ENCODE results near the gene HACE1.

HACE1 gene

DNA sequence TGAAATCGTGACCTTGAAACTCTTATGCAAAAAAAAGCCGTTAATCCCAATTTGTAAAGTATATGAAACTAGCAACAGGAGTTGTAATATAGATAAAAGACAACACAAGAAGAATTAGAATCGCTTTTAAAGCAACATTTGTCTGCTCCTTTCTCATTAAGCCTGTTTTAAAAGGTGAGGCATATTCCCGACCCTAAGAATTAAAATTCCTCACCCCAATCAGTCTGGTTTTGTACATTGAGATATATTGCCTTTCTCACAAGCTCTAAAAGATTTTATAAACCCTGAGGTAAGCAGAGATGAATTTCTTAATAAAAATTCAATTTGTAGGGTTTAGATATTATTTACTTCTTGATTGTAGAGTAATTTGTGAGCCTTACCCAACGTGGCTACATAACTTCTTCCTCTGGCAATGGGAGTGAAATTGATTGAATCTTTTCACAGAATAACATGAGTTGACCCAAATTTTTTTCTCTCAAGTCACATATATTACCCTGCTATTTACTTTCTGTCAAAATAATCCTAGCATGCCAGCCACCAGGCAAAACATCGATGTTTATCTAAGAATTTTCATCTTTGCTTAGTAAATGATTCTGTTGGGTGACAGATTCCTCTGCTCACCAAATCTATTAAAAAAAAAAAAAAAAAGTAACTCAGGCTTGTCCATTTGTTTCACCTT, 173.7 kb downstream of the HACE1 start:
- no peak for DNase-seq

DNA sequence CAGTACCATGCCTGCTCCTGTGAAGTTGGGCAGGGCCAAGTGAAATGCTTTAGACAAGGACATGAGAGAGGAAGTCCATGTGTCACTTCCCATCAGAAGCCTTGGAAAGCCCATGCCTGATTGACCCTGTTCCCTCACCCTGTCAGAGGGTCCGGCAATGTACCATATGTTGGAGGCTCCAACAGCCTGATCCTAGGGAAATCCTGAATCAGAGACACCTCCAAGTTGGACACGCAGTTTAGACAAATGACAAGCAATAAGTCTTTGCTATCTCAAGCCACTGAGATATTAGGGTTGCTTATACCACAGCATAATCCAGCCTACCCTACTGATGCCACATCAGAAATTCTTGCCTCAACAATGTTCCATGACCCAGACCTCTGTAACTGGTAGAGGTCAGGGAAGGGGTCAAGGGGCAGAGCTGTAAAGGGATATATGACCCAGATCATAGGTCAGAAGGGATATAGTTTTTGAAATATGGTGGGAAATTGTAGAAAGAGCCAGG, 174.8 kb downstream of the HACE1 start:
- no peak for DNase-seq

DNA sequence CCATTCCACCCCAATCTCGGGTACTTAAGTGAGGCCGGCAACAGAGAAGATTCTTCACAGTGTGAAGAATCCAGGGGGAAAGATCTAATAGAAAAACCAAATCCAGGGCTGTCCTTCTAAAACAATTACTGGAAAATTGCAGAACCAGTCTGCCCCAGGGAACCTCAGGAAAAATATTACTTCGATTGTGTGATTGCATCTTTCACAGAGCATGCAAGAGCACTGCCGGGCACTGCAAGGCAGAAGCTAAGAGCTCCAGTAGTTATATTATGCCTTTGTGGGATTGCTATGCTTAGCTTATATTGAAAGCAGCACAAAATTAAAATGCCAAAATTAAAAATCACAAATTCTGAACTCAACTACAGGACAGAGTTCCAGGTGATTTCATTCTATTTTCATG, 175.9 kb downstream of the HACE1 start:
- no peak for DNase-seq

DNA sequence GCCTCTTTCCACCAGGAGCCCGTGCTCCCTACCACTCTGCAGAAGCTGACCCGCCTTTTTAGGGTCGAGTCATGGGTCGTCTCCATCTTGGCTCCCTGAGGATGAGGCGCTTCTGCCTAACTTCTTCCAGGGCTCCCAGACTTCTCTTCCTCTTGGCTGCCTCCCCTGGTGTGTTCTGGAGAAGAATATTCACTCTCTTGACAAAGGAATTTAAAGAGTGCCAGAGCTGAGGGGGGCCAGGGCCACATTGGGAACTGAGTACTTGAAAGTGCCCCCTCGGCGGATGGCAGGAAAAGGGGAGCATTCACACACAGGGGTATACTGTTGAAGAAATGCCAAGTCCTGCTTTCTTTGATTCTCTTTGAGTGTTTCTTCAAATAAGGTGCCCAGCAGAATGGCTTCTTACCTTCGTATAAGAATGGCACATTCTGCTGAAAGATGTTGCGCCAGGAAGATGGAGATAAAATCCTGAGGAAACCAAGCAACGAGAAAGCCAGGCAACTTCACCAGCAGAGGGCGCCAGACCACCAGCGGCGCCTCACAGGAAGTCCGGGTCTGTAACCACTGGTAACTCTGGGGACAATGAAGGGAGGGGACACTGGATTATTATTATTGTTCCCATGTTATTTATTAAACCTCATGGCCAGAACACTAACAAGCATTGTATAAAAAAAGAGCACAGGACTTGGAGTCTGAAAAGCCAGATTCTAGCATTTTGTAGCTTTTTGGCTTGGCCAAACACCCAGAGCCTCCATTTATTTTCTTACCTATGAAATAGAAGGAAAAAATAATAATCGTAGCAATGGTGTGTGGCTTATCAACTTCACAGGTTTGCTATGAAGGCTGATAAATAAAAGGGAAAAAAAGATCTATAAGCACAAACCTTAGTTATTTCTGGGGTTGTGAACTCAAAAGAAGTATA, 176.7 kb downstream of the HACE1 start:
- no peak for DNase-seq

DNA sequence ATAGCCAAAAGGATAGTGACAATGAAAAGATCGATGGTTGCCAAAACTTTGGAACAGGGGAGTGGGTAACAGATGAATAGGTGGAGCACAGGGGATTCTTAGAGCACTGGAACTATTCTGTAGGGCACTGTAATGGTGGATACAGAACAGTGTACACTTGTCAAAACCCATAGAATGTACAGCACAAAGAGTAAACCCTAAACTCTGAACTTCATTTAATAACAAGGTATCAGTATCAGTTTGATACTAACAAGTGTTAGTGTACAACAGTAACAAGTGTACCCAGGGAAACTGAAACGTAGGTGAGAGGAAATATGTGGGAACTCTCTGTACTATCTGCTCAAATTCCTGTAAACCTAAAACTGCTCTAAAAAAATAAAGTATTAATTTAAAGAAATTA, 179.2 kb downstream of the HACE1 start:
- DNase-seq = no peak

DNA sequence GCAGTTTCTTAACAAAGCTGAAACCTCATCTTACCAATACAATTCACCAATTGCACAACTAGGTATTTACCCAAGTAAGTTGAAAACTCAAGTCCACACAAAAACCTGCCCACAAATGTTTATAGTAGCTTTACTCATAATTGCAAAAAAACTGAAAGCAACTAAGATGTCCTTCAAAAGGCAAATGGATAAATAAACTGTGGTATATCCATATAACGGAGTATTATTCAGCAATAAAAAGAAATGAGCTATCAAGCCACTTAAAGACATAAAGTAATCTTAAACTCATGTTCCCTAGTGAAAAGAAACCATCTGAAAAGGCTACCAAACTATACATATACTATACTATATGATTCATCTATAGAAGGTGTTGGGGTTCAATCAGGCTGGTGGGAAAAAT, 179.7 kb downstream of the HACE1 start:
- DNase-seq = no peak
